SU-DHL-6 (cell line): ENCODE results near the gene AATF.

Source experiments
- H2AFZ ChIP-seq: fragments of 200-600 bp; sonication (generic); 2 replicates; pipeline ENCODE4 v1.6.1; 2014; ENCODE audit warnings: low read depth, mild to moderate bottlenecking, moderate library complexity, mixed read lengths, antibody characterized with exemption, low read length; ENCODE audit not compliant: severe bottlenecking
- H3F3A ChIP-seq: fragments of 200-600 bp; shearing (Covaris generic); 2 replicates; pipeline ENCODE4 v1.6.0; 2016; ENCODE audit warnings: antibody characterized with exemption, mild to moderate bottlenecking; ENCODE audit not compliant: insufficient read depth
- H3K27ac ChIP-seq: fragments of 200-600 bp; sonication (generic); 2 replicates; pipeline ENCODE4 v1.5.1; 2016; ENCODE audit warnings: low read depth, mild to moderate bottlenecking, low read length, moderate library complexity, mixed read lengths
- H3K27me3 ChIP-seq: fragments of 200-600 bp; sonication (generic), shearing (Covaris generic); 2 replicates; pipeline ENCODE4 v1.6.0; 2014; ENCODE audit warnings: mild to moderate bottlenecking, low read length
- H3K36me3 ChIP-seq: fragments of 200-600 bp; sonication (generic); 2 replicates; pipeline ENCODE4 v1.6.1; 2014; ENCODE audit warnings: mild to moderate bottlenecking, low read length, mixed read lengths
- H3K4me2 ChIP-seq: fragments of 300-600, 200-600 bp; shearing (Covaris generic), sonication (generic); 2 replicates; pipeline ENCODE4 v1.6.0; 2014; ENCODE audit warnings: low read length, low read depth, mild to moderate bottlenecking; ENCODE audit not compliant: poor library complexity, severe bottlenecking
- H3K4me3 ChIP-seq: fragments of 200-600 bp; sonication (generic); 2 replicates; pipeline ENCODE4 v1.5.1; 2014; ENCODE audit warnings: antibody characterized with exemption, low read length, mild to moderate bottlenecking, mixed read lengths; ENCODE audit not compliant: insufficient read depth, poor library complexity, severe bottlenecking
- H3K79me2 ChIP-seq: fragments of 200-600 bp; sonication (generic); 2 replicates; pipeline ENCODE4 v1.6.1; 2014; ENCODE audit warnings: mild to moderate bottlenecking, low read length, moderate library complexity; ENCODE audit not compliant: insufficient read depth
- H3K9ac ChIP-seq: fragments of 200-600 bp; sonication (generic); 2 replicates; pipeline ENCODE4 v1.7.0; 2014; ENCODE audit warnings: mild to moderate bottlenecking, low read length
- H3K9me2 ChIP-seq: fragments of 200-600 bp; sonication (generic); replicated peaks from 2 replicates; pipeline ENCODE4 v1.6.1; 2014; ENCODE audit warnings: low read length; ENCODE audit not compliant: insufficient read depth
- H3K9me3 ChIP-seq: fragments of 200-600 bp; sonication (generic); 2 replicates; pipeline ENCODE4 v1.6.1; 2014; ENCODE audit warnings: low read length, mixed read lengths; ENCODE audit not compliant: insufficient read depth
- H4K20me1 ChIP-seq: fragments of 200-600 bp; sonication (generic); 2 replicates; pipeline ENCODE4 v1.6.1; 2014; ENCODE audit warnings: low read depth, mild to moderate bottlenecking, antibody characterized with exemption, low read length, moderate library complexity, mixed read lengths
- CTCF ChIP-seq: fragments of 200-600 bp; sonication (generic); IDR thresholded peaks from one replicate; pipeline ENCODE4 v1.5.1; 2017; ENCODE audit warnings: antibody characterized with exemption, mild to moderate bottlenecking, low read length, moderate library complexity; ENCODE audit not compliant: insufficient read depth, poor library complexity, severe bottlenecking
- EZH2phosphoT487 ChIP-seq: fragments of 200-600 bp; sonication (generic), shearing (Covaris generic); conservative IDR thresholded peaks from 2 replicates; pipeline ENCODE4 v1.6.1; 2018; ENCODE audit warnings: mild to moderate bottlenecking, antibody characterized with exemption, low read length, moderate library complexity, mixed read lengths

AATF gene

GRCh38 chr17:36994438-36994837 is 45.7 kb downstream of the AATF start:
- Histone ChIP-seq H3K36me3 (peaks cover 75% of the 10 kb centered on the region), H3K27me3 (no peaks in the 10 kb centered on the region), H3K4me3 (no peak overlapping the region), H3K4me2 (no peak overlapping the region), H3K27ac (no peak overlapping the region), H3K9me3 (no peaks in the 10 kb centered on the region), H4K20me1 (no peaks in the 10 kb centered on the region), H3K79me2 (no peaks in the 10 kb centered on the region), H2AFZ (no peak overlapping the region), H3K9ac (no peak overlapping the region), H3F3A (no peaks in the 10 kb centered on the region; the same call in 1 of the 2 replicates), H3K9me2 (no peaks in the 10 kb centered on the region)
- TF ChIP-seq EZH2phosphoT487 (no peak), CTCF (no peak)

- Histone ChIP-seq H3F3A (no peaks in the 10 kb centered on the region), H3K36me3 (peaks cover 45% of the 10 kb centered on the region), H3K4me2 (no peak overlapping the region), H3K27me3 (no peaks in the 10 kb centered on the region), H2AFZ (no peak overlapping the region), H3K27ac (no peak overlapping the region), H4K20me1 (no peaks in the 10 kb centered on the region), H3K9ac (no peak overlapping the region), H3K4me3 (no peak overlapping the region), H3K9me2 (no peaks in the 10 kb centered on the region), H3K79me2 (0 out of 2 replicates have a peak, but pooled peaks cover 3% of the 10 kb centered on the region), H3K9me3 (no peaks in the 10 kb centered on the region)
- TF ChIP-seq EZH2phosphoT487 (no peak), CTCF (no peak)
Measured at GRCh38 chr17:36999471-36999870, 50.7 kb downstream of the AATF start.

- TF ChIP-seq CTCF, result no peak
- no peak for TF ChIP-seq EZH2phosphoT487
- peaks cover 40% of the 10 kb centered on the region for H3K79me2 ChIP-seq
- peaks cover 13% of the 10 kb centered on the region; the same call in 1 of the 2 replicates for H3K36me3 ChIP-seq
- H4K20me1 ChIP-seq, result peaks cover 11% of the 10 kb centered on the region; the same call in 1 of the 2 replicates
- H3K27ac ChIP-seq, result no peak overlapping the region
- H3K4me3 ChIP-seq, result no peak overlapping the region
- no peak overlapping the region for H3K9ac ChIP-seq
- no peaks in the 10 kb centered on the region for H3F3A ChIP-seq
- no peaks in the 10 kb centered on the region for H3K9me2 ChIP-seq
- no peaks in the 10 kb centered on the region for H3K27me3 ChIP-seq
- no peaks in the 10 kb centered on the region for H3K9me3 ChIP-seq
- no peak overlapping the region for H2AFZ ChIP-seq
- H3K4me2 ChIP-seq, result no peak overlapping the region
Measured at GRCh38 chr17:37016780-37017179, 68.0 kb downstream of the AATF start.
